HCT116 (cell line): ENCODE measurements around the gene UCP2. TPM values are rescaled to one million over a fixed set of nuclear protein-coding genes. Genes with fewer than 3 reads are reported as not detected.
A peak's percentile ranks its signal among the peaks of the same experiment; 100 is the strongest.

Experiments
- ATAC-seq: fragments of 200-7000 bp; cut with Tn5 transposase; 2 replicates; pipeline ENCODE4 v1.9.1; 2020; ENCODE audit warnings: mild to moderate bottlenecking, moderate library complexity
- BruUV-seq: library from RNA; stranded (reverse); fragments of 400-500 nt; replicated peaks from 2 replicates; lab custom pipeline; 2021; lab: Mats Ljungman, UMichigan
- CTCF ChIA-PET: fragments of 300-600 bp; sonication (Branson Sonifier 250); formaldehyde crosslinking; loops from one replicate; lab custom pipeline; 2021; ENCODE audit warnings: antibody characterized with exemption; lab: Charles Lee
- POLR2A ChIA-PET: fragments of 300-600, 350-600 bp; sonication (Branson Sonifier 250); formaldehyde crosslinking; loops from one replicate; lab custom pipeline; 2021; ENCODE audit warnings: antibody characterized with exemption; lab: Charles Lee
- RAD21 ChIA-PET, 2 experiments: fragments of 300-600 bp; sonication (Branson Sonifier 250); formaldehyde crosslinking; loops; one replicate each; lab custom pipeline; 2023; ENCODE audit warnings: low total read pairs in 2 of 2; ENCODE audit not compliant: uncharacterized antibody in 2 of 2, unreplicated experiment in 2 of 2, low non-redundant PET in 1 of 2; lab: Charles Lee
- DNase-seq: peaks from one replicate; pipeline ENCODE4 v3.0.0-alpha.2; 2010; ENCODE audit warnings: low read depth, low spot score
- H2AFZ ChIP-seq: fragments of 200-600 bp; shearing (Covaris generic), sonication (generic); 2 replicates; pipeline ENCODE4 v1.6.1; 2017; ENCODE audit warnings: low read depth, mixed run types, mixed read lengths, antibody characterized with exemption, low read length; ENCODE audit not compliant: poor library complexity, severe bottlenecking
- H3K27ac ChIP-seq: 2 replicates; pipeline ENCODE4 v1.5.1; 2012; ENCODE audit warnings: low read depth, low read length
- H3K27me3 ChIP-seq: fragments of 200-600 bp; sonication (generic); 2 replicates; pipeline ENCODE4 v1.6.1; 2016; ENCODE audit warnings: mixed run types, low read length, mixed read lengths; ENCODE audit not compliant: insufficient read depth
- H3K36me3 ChIP-seq, 2 experiments: fragments of 200-500 bp in 1 of 2; fragments of 200-600 bp in 1 of 2; sonication (Bioruptor generic) in 1 of 2; sonication (generic) in 1 of 2; 2 replicates each; pipeline versions ENCODE4 v1.5.1 to v1.6.1; 2014 to 2016; ENCODE audit warnings: low read length in 2 of 2, inconsistent platforms in 1 of 2, mixed read lengths in 1 of 2, mixed run types in 1 of 2; ENCODE audit not compliant: insufficient read depth in 2 of 2, control insufficient read depth in 1 of 2
- H3K4me1 ChIP-seq, 2 experiments: fragments of 200-600 bp in 1 of 2; sonication (generic) in 1 of 2; 2 replicates each; pipeline versions ENCODE4 v1.5.1 to v1.6.1; 2012 to 2017; ENCODE audit warnings: low read length in 2 of 2, inconsistent platforms in 1 of 2, mild to moderate bottlenecking in 1 of 2, mixed read lengths in 1 of 2, mixed run types in 1 of 2, moderate library complexity in 1 of 2; ENCODE audit not compliant: insufficient read depth in 2 of 2, control insufficient read depth in 1 of 2
- H3K4me2 ChIP-seq: fragments of 200-600 bp; sonication (generic); 2 replicates; pipeline ENCODE4 v1.6.1; 2017; ENCODE audit warnings: mixed run types, low read length, mixed read lengths
- H3K4me3 ChIP-seq, 2 experiments: fragments of 200-600 bp in 1 of 2; sonication (generic) in 1 of 2; replicated peaks in 1 of 2; 2 replicates each; pipeline ENCODE4 v1.5.1; 2011 to 2016; ENCODE audit warnings: low read length in 2 of 2, control low read depth in 1 of 2, low read depth in 1 of 2, mild to moderate bottlenecking in 1 of 2, mixed read lengths in 1 of 2, mixed run types in 1 of 2
- H3K79me2 ChIP-seq: fragments of 200-600 bp; sonication (generic); 2 replicates; pipeline ENCODE4 v1.6.1; 2017; ENCODE audit warnings: mild to moderate bottlenecking, mixed run types, low read length, moderate library complexity, mixed read lengths; ENCODE audit not compliant: insufficient read depth
- H3K9ac ChIP-seq: fragments of 200-600 bp; sonication (generic); 2 replicates; pipeline ENCODE4 v1.6.1; 2016; ENCODE audit warnings: low read length, mixed read lengths
- H3K9me2 ChIP-seq: fragments of 200-600 bp; sonication (generic), shearing (Covaris generic); 2 replicates; pipeline ENCODE4 v1.6.1; 2017; ENCODE audit warnings: mixed run types, mild to moderate bottlenecking, moderate library complexity; ENCODE audit not compliant: insufficient read depth
- H3K9me3 ChIP-seq, 2 experiments: fragments of 200-500 bp in 1 of 2; fragments of 200-600 bp in 1 of 2; sonication (Bioruptor generic) in 1 of 2; sonication (generic) in 1 of 2; 2 replicates each; pipeline ENCODE4 v1.6.1; 2014 to 2017; ENCODE audit warnings: low read length in 2 of 2, mixed read lengths in 2 of 2, inconsistent platforms in 1 of 2, low read depth in 1 of 2, mild to moderate bottlenecking in 1 of 2, mixed run types in 1 of 2, moderate library complexity in 1 of 2; ENCODE audit not compliant: control insufficient read depth in 1 of 2, insufficient read depth in 1 of 2
- H4K20me1 ChIP-seq: fragments of 200-600 bp; sonication (generic), shearing (Covaris generic); 2 replicates; pipeline ENCODE4 v1.6.1; 2017; ENCODE audit warnings: mixed run types, mild to moderate bottlenecking, moderate library complexity; ENCODE audit not compliant: insufficient read depth
- ATF3 ChIP-seq: IDR thresholded peaks from 2 replicates; pipeline ENCODE4 v1.6.1; 2012
- CTCF ChIP-seq, 3 experiments: fragments of 200-600 bp in 1 of 3; sonication (generic) in 1 of 3; IDR thresholded peaks in 2 of 3; conservative IDR thresholded peaks in 1 of 3; 2 replicates each; pipeline ENCODE4 v1.5.1; 2012 to 2017; ENCODE audit warnings: low read depth in 2 of 3, low read length in 2 of 3, antibody characterized with exemption in 1 of 3, borderline replicate concordance in 1 of 3, control low read depth in 1 of 3, mild to moderate bottlenecking in 1 of 3, mixed read lengths in 1 of 3, mixed run types in 1 of 3, moderate library complexity in 1 of 3; ENCODE audit not compliant: insufficient read depth in 1 of 3
- FOSL1 ChIP-seq: IDR thresholded peaks from 2 replicates; pipeline ENCODE4 v1.6.1; 2012; ENCODE audit warnings: low read depth
- MAX ChIP-seq: IDR thresholded peaks from 2 replicates; pipeline ENCODE4 v1.6.1; 2012
- POLR2AphosphoS5 ChIP-seq: IDR thresholded peaks from 2 replicates; pipeline ENCODE4 v1.6.1; 2011; ENCODE audit warnings: mild to moderate bottlenecking, low read depth, low read length, moderate library complexity
- REST ChIP-seq: IDR thresholded peaks from 2 replicates; pipeline ENCODE4 v1.6.1; 2012; ENCODE audit warnings: low read depth
- SIN3A ChIP-seq: IDR thresholded peaks from 2 replicates; pipeline ENCODE4 v1.6.1; 2012; ENCODE audit warnings: low read depth
- TCF7L2 ChIP-seq: IDR thresholded peaks from 2 replicates; pipeline ENCODE4 v1.7.0; 2011; ENCODE audit warnings: borderline replicate concordance, inconsistent platforms; ENCODE audit not compliant: insufficient read depth, insufficient read length; ENCODE audit errors: extremely low read depth
- ZFX ChIP-seq: fragments of 450-650 bp; IDR thresholded peaks from 2 replicates; pipeline ENCODE4 v1.6.1; 2017
- intact Hi-C: fragments of 100-400 bp; cut with micrococcal nuclease; formaldehyde crosslinking; loops from 2 replicates; pipeline ENCODE4 v1.10.0; 2022
- total RNA-seq: library from RNA; stranded (reverse); gene quantifications from one replicate; pipeline ENCODE4 v1.2.1, GENCODE V29; 2021; ENCODE audit not compliant: unreplicated experiment

UCP2 gene
- total RNA-seq, 1 experiment from 2014 or later = 20.4 TPM

GRCh38 chr11:73982990-73983740 is 522 bp upstream of the UCP2 start (continued):
- TF ChIP-seq REST = no peak
- TF ChIP-seq MAX = peak; percentile 93
- peak; percentile 48; the same call in 1 of the 2 replicates for TF ChIP-seq SIN3A
- TF ChIP-seq, all 23 proteins: peak for 7

DNA sequence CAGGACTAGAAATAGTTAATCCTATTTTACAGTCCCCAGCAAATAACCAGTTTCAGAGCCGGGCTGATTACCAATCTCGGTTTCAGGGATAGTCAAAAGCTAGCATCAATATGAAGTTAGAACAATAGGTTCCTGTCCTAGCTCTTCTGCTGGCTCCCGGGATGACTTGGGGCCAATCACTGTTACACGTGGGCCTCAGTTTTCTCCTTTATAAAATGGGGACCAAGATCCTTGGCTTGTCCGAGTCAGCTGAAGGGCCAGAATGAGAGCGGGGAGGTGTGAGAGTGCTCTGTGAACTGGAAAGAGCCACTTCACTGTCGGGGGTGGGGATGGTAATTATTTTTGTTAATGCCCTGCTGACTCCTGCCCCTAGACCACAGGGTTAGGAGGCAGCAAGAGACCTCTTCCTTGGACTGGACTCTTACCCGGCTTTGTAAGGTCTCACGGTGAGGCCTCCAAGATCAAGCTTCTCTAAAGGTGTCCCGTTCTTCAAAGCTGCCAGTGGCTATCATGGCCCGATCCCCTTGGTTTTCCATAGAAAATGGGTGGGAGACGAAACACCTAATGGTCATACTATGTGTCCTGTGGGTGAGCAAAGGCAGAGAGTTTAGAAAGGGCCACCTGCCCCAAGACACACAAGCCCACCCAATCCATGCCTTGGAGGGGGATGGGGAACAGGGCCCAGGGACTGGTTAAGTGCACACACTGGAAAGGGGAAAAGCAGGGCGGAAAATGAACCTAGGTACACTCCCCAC is 1.4 kb downstream of the UCP2 start:
- POLR2A ChIA-PET = interaction anchor here (0.6 kb wide), 1 partner anchor 17 kb away, joined by 3 read pairs; no protein-coding TSS in a partner anchor
- H4K20me1 ChIP-seq = no peaks in the 10 kb centered on the region
- no peak for ATAC-seq
- peak overlapping the region; percentile 57 to 66; a peak in 3 of 4 replicates for H3K4me3 ChIP-seq
- H3K9me3 ChIP-seq = no peaks in the 10 kb centered on the region
- H3K9me2 ChIP-seq = no peaks in the 10 kb centered on the region
- DNase-seq = no peak
- BruUV-seq = no TSS peak
- H3K4me2 ChIP-seq = peak overlapping the region; percentile 91
- intact Hi-C loops = loop anchor here (5.0 kb wide), 1 partner anchor 191 kb away; the partner anchor contains the start of genes C2CD3 and PPME1
- H3K4me1 ChIP-seq = peaks cover 16 to 37% of the 10 kb centered on the region in 2 experiments
- H3K27ac ChIP-seq = no peak overlapping the region
- H3K36me3 ChIP-seq = 0 out of 4 replicates have a peak, but pooled peaks cover 0 to 2% of the 10 kb centered on the region in 2 experiments
- 0 out of 2 replicates have a peak, but pooled peaks cover 3% of the 10 kb centered on the region for H3K79me2 ChIP-seq
- H2AFZ ChIP-seq = no peak overlapping the region
- H3K9ac ChIP-seq = peak overlapping the region; percentile 66
- TF ChIP-seq ATF3 (no peak), ZFX (no peak), TCF7L2 (no peak), FOSL1 (no peak), CTCF (IDR thresholded peaks at IDR 0.05 in 2 of 3, conservative IDR thresholded peaks at IDR 0.05 in 1 of 3; ENCODE audit: borderline replicate concordance in 1 of 3, insufficient read depth in 1 of 3, low read depth in 2 of 3, low read length in 2 of 3) (no peak), POLR2AphosphoS5 (no peak)
- TF ChIP-seq, all 23 proteins: peak for 0
- CTCF ChIA-PET = interaction anchor here (1.4 kb wide), 1 partner anchor 274 kb away, joined by 3 read pairs; no protein-coding TSS in a partner anchor
- H3K27me3 ChIP-seq = no peaks in the 10 kb centered on the region
- RAD21 ChIA-PET = no interaction called here
